HCT116 (cell line): Measurements from ENCODE around the gene LRRC9. TPM values are rescaled to one million over a fixed set of nuclear protein-coding genes. Genes with fewer than 3 reads are reported as not detected.

Experiments used
- ATAC-seq: fragments of 200-7000 bp; cut with Tn5 transposase; 2 replicates; pipeline ENCODE4 v1.9.1; 2020; ENCODE audit warnings: mild to moderate bottlenecking, moderate library complexity
- BruUV-seq: library from RNA; stranded (reverse); fragments of 400-500 nt; replicated peaks from 2 replicates; lab custom pipeline; 2021; lab: Mats Ljungman, UMichigan
- CTCF ChIA-PET: fragments of 300-600 bp; sonication (Branson Sonifier 250); formaldehyde crosslinking; loops from one replicate; lab custom pipeline; 2021; ENCODE audit warnings: antibody characterized with exemption; lab: Charles Lee
- POLR2A ChIA-PET: fragments of 300-600, 350-600 bp; sonication (Branson Sonifier 250); formaldehyde crosslinking; loops from one replicate; lab custom pipeline; 2021; ENCODE audit warnings: antibody characterized with exemption; lab: Charles Lee
- RAD21 ChIA-PET, 2 experiments: fragments of 300-600 bp; sonication (Branson Sonifier 250); formaldehyde crosslinking; loops; one replicate each; lab custom pipeline; 2023; ENCODE audit warnings: low total read pairs in 2 of 2; ENCODE audit not compliant: uncharacterized antibody in 2 of 2, unreplicated experiment in 2 of 2, low non-redundant PET in 1 of 2; lab: Charles Lee
- DNase-seq: peaks from one replicate; pipeline ENCODE4 v3.0.0-alpha.2; 2010; ENCODE audit warnings: low read depth, low spot score
- H2AFZ ChIP-seq: fragments of 200-600 bp; shearing (Covaris generic), sonication (generic); 2 replicates; pipeline ENCODE4 v1.6.1; 2017; ENCODE audit warnings: low read depth, mixed run types, mixed read lengths, antibody characterized with exemption, low read length; ENCODE audit not compliant: poor library complexity, severe bottlenecking
- H3K27ac ChIP-seq: 2 replicates; pipeline ENCODE4 v1.5.1; 2012; ENCODE audit warnings: low read depth, low read length
- H3K27me3 ChIP-seq: fragments of 200-600 bp; sonication (generic); 2 replicates; pipeline ENCODE4 v1.6.1; 2016; ENCODE audit warnings: mixed run types, low read length, mixed read lengths; ENCODE audit not compliant: insufficient read depth
- H3K36me3 ChIP-seq, 2 experiments: fragments of 200-500 bp in 1 of 2; fragments of 200-600 bp in 1 of 2; sonication (Bioruptor generic) in 1 of 2; sonication (generic) in 1 of 2; 2 replicates each; pipeline versions ENCODE4 v1.5.1 to v1.6.1; 2014 to 2016; ENCODE audit warnings: low read length in 2 of 2, inconsistent platforms in 1 of 2, mixed read lengths in 1 of 2, mixed run types in 1 of 2; ENCODE audit not compliant: insufficient read depth in 2 of 2, control insufficient read depth in 1 of 2
- H3K4me1 ChIP-seq, 2 experiments: fragments of 200-600 bp in 1 of 2; sonication (generic) in 1 of 2; 2 replicates each; pipeline versions ENCODE4 v1.5.1 to v1.6.1; 2012 to 2017; ENCODE audit warnings: low read length in 2 of 2, inconsistent platforms in 1 of 2, mild to moderate bottlenecking in 1 of 2, mixed read lengths in 1 of 2, mixed run types in 1 of 2, moderate library complexity in 1 of 2; ENCODE audit not compliant: insufficient read depth in 2 of 2, control insufficient read depth in 1 of 2
- H3K4me2 ChIP-seq: fragments of 200-600 bp; sonication (generic); 2 replicates; pipeline ENCODE4 v1.6.1; 2017; ENCODE audit warnings: mixed run types, low read length, mixed read lengths
- H3K4me3 ChIP-seq, 2 experiments: fragments of 200-600 bp in 1 of 2; sonication (generic) in 1 of 2; replicated peaks in 1 of 2; 2 replicates each; pipeline ENCODE4 v1.5.1; 2011 to 2016; ENCODE audit warnings: low read length in 2 of 2, control low read depth in 1 of 2, low read depth in 1 of 2, mild to moderate bottlenecking in 1 of 2, mixed read lengths in 1 of 2, mixed run types in 1 of 2
- H3K79me2 ChIP-seq: fragments of 200-600 bp; sonication (generic); 2 replicates; pipeline ENCODE4 v1.6.1; 2017; ENCODE audit warnings: mild to moderate bottlenecking, mixed run types, low read length, moderate library complexity, mixed read lengths; ENCODE audit not compliant: insufficient read depth
- H3K9ac ChIP-seq: fragments of 200-600 bp; sonication (generic); 2 replicates; pipeline ENCODE4 v1.6.1; 2016; ENCODE audit warnings: low read length, mixed read lengths
- H3K9me2 ChIP-seq: fragments of 200-600 bp; sonication (generic), shearing (Covaris generic); 2 replicates; pipeline ENCODE4 v1.6.1; 2017; ENCODE audit warnings: mixed run types, mild to moderate bottlenecking, moderate library complexity; ENCODE audit not compliant: insufficient read depth
- H3K9me3 ChIP-seq, 2 experiments: fragments of 200-500 bp in 1 of 2; fragments of 200-600 bp in 1 of 2; sonication (Bioruptor generic) in 1 of 2; sonication (generic) in 1 of 2; 2 replicates each; pipeline ENCODE4 v1.6.1; 2014 to 2017; ENCODE audit warnings: low read length in 2 of 2, mixed read lengths in 2 of 2, inconsistent platforms in 1 of 2, low read depth in 1 of 2, mild to moderate bottlenecking in 1 of 2, mixed run types in 1 of 2, moderate library complexity in 1 of 2; ENCODE audit not compliant: control insufficient read depth in 1 of 2, insufficient read depth in 1 of 2
- H4K20me1 ChIP-seq: fragments of 200-600 bp; sonication (generic), shearing (Covaris generic); 2 replicates; pipeline ENCODE4 v1.6.1; 2017; ENCODE audit warnings: mixed run types, mild to moderate bottlenecking, moderate library complexity; ENCODE audit not compliant: insufficient read depth
- CBX3 ChIP-seq: IDR thresholded peaks from 2 replicates; pipeline ENCODE4 v1.6.1; 2012; ENCODE audit warnings: low read depth
- CEBPB ChIP-seq: IDR thresholded peaks from 2 replicates; pipeline ENCODE4 v1.6.1; 2012; ENCODE audit warnings: low read depth
- CTCF ChIP-seq, 3 experiments: fragments of 200-600 bp in 1 of 3; sonication (generic) in 1 of 3; IDR thresholded peaks in 2 of 3; conservative IDR thresholded peaks in 1 of 3; 2 replicates each; pipeline ENCODE4 v1.5.1; 2012 to 2017; ENCODE audit warnings: low read depth in 2 of 3, low read length in 2 of 3, antibody characterized with exemption in 1 of 3, borderline replicate concordance in 1 of 3, control low read depth in 1 of 3, mild to moderate bottlenecking in 1 of 3, mixed read lengths in 1 of 3, mixed run types in 1 of 3, moderate library complexity in 1 of 3; ENCODE audit not compliant: insufficient read depth in 1 of 3
- ELF1 ChIP-seq: IDR thresholded peaks from 2 replicates; pipeline ENCODE4 v1.6.1; 2012; ENCODE audit warnings: low read depth, borderline replicate concordance
- EZH2phosphoT487 ChIP-seq: fragments of 200-600 bp; IDR thresholded peaks from 2 replicates; pipeline ENCODE4 v1.6.1; 2018; ENCODE audit warnings: antibody characterized with exemption, borderline replicate concordance
- FOSL1 ChIP-seq: IDR thresholded peaks from 2 replicates; pipeline ENCODE4 v1.6.1; 2012; ENCODE audit warnings: low read depth
- JUND ChIP-seq: IDR thresholded peaks from 2 replicates; pipeline ENCODE4 v1.6.1; 2012
- POLR2A ChIP-seq: IDR thresholded peaks from 2 replicates; pipeline ENCODE4 v1.7.0; 2011; ENCODE audit warnings: borderline replicate concordance; ENCODE audit not compliant: insufficient read depth, insufficient read length; ENCODE audit errors: extremely low read depth
- RAD21 ChIP-seq: IDR thresholded peaks from 2 replicates; pipeline ENCODE4 v1.6.1; 2012; ENCODE audit warnings: low read depth, mild to moderate bottlenecking
- REST ChIP-seq: IDR thresholded peaks from 2 replicates; pipeline ENCODE4 v1.6.1; 2012; ENCODE audit warnings: low read depth
- SIN3A ChIP-seq: IDR thresholded peaks from 2 replicates; pipeline ENCODE4 v1.6.1; 2012; ENCODE audit warnings: low read depth
- TCF7L2 ChIP-seq: IDR thresholded peaks from 2 replicates; pipeline ENCODE4 v1.7.0; 2011; ENCODE audit warnings: borderline replicate concordance, inconsistent platforms; ENCODE audit not compliant: insufficient read depth, insufficient read length; ENCODE audit errors: extremely low read depth
- ZNF274 ChIP-seq: fragments of 200-500 bp; sonication (Bioruptor generic); IDR thresholded peaks from 2 replicates; pipeline ENCODE4 v1.6.1; 2014; ENCODE audit warnings: mild to moderate bottlenecking, low read depth, low read length, inconsistent platforms
- intact Hi-C: fragments of 100-400 bp; cut with micrococcal nuclease; formaldehyde crosslinking; loops from 2 replicates; pipeline ENCODE4 v1.10.0; 2022
- total RNA-seq: library from RNA; stranded (reverse); gene quantifications from one replicate; pipeline ENCODE4 v1.2.1, GENCODE V29; 2021; ENCODE audit not compliant: unreplicated experiment

The LRRC9 gene
- total RNA-seq, 1 experiment from 2014 or later = not detected

- no peak for TF ChIP-seq CEBPB
- no peak for TF ChIP-seq CTCF (IDR thresholded peaks at IDR 0.05 in 2 of 3, conservative IDR thresholded peaks at IDR 0.05 in 1 of 3; ENCODE audit: borderline replicate concordance in 1 of 3, insufficient read depth in 1 of 3, low read depth in 2 of 3, low read length in 2 of 3)
- TF ChIP-seq RAD21 = no peak
- TF ChIP-seq SIN3A = no peak
- TF ChIP-seq TCF7L2 = no peak
- ChIA-PET CTCF (no interaction called here), RAD21 (no interaction called here), POLR2A (no interaction called here)
- no peaks in the 10 kb centered on the region for H3K9me2 ChIP-seq
- no TSS peak for BruUV-seq
- ATAC-seq = no peak
- intact Hi-C loops = no loop called here
- H3K36me3 ChIP-seq = peaks cover 0 to 7% of the 10 kb centered on the region in 2 experiments; a peak in 2 of 4 replicates
- H3K4me2 ChIP-seq = no peak overlapping the region
- no peaks in the 10 kb centered on the region for H4K20me1 ChIP-seq
- H3K9ac ChIP-seq = no peak overlapping the region
- H3K4me1 ChIP-seq = no peaks in the 10 kb centered on the region
- H3K9me3 ChIP-seq = no peaks in the 10 kb centered on the region
- H2AFZ ChIP-seq = no peak overlapping the region
- no peak overlapping the region for H3K4me3 ChIP-seq
- H3K27me3 ChIP-seq = no peaks in the 10 kb centered on the region
- no peak for DNase-seq
- H3K79me2 ChIP-seq = peaks cover 96% of the 10 kb centered on the region
- no peak overlapping the region for H3K27ac ChIP-seq
Measured at GRCh38 chr14:60102389-60102788, 182.4 kb downstream of the LRRC9 start.

- no TSS peak for BruUV-seq
- ATAC-seq (no peak), DNase-seq (no peak)
- ChIA-PET RAD21 (no interaction called here), POLR2A (no interaction called here), CTCF (no interaction called here)
- Histone ChIP-seq H2AFZ (no peak overlapping the region), H3K27me3 (no peaks in the 10 kb centered on the region), H3K79me2 (peaks cover 92% of the 10 kb centered on the region), H3K36me3 (no peaks in the 10 kb centered on the region; a peak in 1 of 4 replicates), H3K4me3 (no peak overlapping the region), H3K9me2 (no peaks in the 10 kb centered on the region), H4K20me1 (no peaks in the 10 kb centered on the region), H3K9me3 (no peaks in the 10 kb centered on the region), H3K4me1 (no peaks in the 10 kb centered on the region), H3K27ac (no peak overlapping the region), H3K9ac (no peak overlapping the region), H3K4me2 (no peak overlapping the region)
- intact Hi-C loops = no loop called here
- no peak for TF ChIP-seq CBX3
- no peak for TF ChIP-seq ZNF274
- no peak for TF ChIP-seq ELF1
- no peak for TF ChIP-seq EZH2phosphoT487
- no peak for TF ChIP-seq REST
- TF ChIP-seq CTCF (IDR thresholded peaks at IDR 0.05 in 2 of 3, conservative IDR thresholded peaks at IDR 0.05 in 1 of 3; ENCODE audit: borderline replicate concordance in 1 of 3, insufficient read depth in 1 of 3, low read depth in 2 of 3, low read length in 2 of 3) = no peak
- no peak for TF ChIP-seq FOSL1
- no peak for TF ChIP-seq RAD21
- no peak for TF ChIP-seq POLR2A
- no peak for TF ChIP-seq JUND
- TF ChIP-seq CEBPB = no peak
Measured at GRCh38 chr14:60106339-60106738, 186.4 kb downstream of the LRRC9 start.
